CD4-positive, alpha-beta T cell treated with Interleukin-6 for 4 hours (primary cell): ENCODE data around the gene ARL4C.
A peak's percentile ranks its signal among the peaks of the same experiment; 100 is the strongest.

Experiments used
- DNase-seq: peaks from one replicate; pipeline ENCODE4 v3.0.0-alpha.2; 2020; ENCODE audit warnings: mixed read lengths

ARL4C gene

DNA sequence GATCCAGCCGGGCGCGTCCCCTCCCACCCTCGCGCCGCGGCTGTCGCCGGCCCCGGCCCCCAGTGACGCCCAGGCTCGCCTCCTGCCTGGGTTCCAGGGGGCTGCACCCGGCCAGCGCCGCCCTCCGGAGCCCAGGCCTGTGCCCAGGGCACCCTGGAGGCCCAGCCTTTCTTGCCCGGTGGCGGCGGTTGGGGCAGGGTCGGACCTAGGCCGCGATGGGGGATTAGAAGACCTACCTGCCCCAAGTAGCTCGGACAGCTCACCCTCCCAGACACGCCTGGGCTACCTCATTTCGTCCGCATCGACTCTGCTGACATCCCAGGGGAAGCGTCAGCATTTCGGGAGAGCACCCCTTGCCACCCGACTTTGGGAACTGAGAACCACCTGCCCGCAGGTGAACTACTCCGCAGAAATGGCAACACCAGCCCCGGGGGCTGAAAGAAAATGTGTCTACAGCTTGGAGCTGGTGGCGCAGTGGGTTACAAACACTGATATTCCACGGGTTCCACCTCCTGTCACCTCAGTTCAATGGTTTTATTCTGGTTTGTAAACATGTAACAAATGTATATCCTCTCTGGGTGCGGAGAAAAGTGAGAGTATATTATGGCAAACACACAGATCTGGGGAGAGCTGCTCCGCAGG is 834 bp upstream of the ARL4C start:
- DNase-seq, result peak; percentile 30

- DNase-seq, result peak; percentile 73
Observed at GRCh38 chr2:234496055-234496834, 636 bp downstream of the ARL4C start.

DNA sequence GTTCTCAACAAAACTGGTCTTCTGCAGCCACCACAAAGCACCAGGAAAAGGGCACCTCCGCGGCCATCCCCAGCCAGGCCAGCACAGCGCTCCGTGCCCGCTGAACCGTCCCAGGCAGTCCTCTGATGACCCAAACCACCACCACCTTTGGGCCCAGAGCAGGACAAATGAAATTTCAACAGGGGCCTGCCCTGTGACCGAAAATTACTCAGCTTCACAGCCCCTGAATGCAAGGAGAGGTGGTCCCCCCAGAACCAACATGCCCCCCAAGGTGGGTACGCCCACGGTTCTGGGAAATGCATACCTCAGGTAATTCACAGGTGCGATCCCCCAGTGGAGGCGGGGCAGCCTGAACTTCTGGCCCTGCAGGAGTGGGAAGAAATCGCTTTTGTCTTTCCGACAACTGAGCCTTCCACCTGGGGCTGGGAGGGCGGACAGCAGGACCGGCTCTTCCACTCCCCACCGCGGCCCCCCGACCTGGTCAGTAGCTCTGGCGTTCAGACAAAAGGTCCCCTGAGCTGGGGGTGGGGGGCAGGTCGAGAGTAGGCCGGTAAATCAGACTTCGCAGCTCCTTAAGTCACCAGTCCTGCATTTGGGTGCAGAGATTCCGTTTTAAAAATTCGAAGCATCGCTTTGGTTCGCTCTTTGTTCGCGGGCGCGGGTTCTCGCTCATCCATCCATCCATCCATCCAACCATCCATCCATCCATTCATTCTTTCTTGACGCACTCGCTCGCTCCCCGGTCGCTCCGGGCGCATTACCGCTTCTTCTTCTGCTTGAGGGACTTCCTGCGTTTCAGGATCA is 1.4 kb downstream of the ARL4C start:
- peak; percentile 58 for DNase-seq

- DNase-seq, result peak; percentile 49
Observed at GRCh38 chr2:234494361-234495250, 2.3 kb downstream of the ARL4C start.

GRCh38 chr2:234493796-234494195 is 3.1 kb downstream of the ARL4C start:
- DNase-seq, result no peak

DNA sequence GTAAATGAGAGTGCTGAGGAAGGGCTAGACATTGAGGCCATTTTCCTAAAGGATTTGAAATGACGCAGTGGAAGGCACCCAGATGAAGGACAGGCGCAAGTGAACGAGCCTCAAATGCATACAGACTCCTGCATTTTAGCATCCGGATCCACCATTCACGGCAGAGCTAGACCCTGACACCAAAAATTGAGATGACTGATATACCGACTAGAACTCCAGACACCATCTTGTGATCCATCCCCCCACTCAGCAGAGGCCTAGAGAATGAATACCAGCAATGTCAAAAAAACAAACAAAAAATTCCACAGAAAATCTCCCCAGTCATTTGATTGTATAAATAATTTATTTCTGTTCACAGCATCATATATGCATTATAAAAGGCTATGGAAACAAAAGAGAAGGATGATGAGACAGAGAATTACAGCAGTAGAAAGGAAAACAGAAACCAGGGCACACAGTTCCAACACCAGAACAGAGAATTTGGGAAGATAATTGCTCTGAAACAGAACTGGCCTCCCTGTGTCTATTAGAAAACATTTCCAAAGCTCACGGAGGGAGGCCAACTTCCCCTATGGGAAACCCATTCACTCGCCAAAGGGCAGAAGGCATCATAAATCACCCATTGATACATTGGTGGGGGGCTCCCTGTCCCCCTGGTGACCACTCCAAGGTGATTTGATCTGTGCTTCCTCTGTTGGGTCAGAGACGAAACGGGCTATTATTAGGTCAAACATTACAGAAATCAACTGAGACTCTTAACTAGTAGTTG is 4.0 kb downstream of the ARL4C start:
- DNase-seq, result peak; percentile 37

- peak; percentile 48 for DNase-seq
Observed at GRCh38 chr2:234491897-234492296, 5.0 kb downstream of the ARL4C start.

DNA sequence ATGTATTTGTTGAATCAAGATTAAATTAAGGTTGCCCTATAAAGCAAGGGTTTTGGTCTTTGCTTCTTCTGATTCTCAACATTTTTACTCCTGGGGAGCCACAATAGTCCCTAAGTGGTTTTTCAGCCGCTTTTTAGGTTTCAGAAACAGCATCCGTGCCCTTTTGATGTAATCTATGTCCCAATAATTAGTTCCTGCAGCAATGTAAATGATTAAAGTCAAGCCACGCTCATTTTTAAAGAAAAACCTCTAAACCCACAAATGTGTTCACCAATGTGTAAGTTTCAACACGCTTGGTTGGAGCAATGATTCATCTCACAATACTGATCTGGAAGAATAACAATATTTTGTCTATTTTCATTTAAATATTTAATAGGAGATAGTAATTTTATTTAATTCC is 5.6 kb downstream of the ARL4C start:
- no peak for DNase-seq

DNA sequence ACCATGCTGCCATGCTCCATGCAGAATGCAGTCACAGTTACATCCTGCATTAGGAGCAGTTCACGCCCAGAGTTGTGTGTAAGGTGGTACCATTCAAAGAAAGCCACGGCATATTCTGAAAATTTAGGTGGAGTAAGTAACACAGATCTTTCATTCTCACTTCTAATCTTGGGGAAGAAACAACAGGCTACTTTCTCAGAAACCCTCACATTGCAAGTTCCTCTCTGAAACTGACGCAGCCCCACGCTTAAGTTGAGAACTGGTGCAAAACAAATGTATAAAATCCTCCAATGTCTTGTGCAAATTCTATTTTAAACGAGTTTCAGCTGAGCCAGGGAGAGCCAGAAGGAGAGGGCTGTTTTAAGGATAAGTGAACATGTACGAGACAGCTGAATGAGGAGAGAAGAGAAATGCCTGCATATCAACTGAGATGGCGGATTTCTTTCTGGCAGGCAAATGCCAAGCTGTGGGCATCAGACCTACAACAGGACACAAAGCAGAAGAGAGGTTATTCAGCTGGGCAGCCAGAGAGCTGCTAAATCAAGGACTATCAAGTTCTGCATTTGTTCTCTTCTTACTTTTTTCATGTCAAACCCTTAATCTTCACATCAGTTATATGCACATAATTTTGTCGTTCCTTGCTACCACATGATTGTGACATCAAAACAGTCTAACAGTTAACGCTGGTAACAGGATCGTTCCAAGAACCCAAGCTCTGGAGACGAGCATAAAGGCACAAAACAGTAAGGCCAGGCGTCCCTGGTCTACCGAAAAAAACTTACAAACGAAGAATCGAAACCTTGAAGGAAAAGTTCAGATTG is 6.4 kb downstream of the ARL4C start:
- peak; percentile 49 for DNase-seq

DNA sequence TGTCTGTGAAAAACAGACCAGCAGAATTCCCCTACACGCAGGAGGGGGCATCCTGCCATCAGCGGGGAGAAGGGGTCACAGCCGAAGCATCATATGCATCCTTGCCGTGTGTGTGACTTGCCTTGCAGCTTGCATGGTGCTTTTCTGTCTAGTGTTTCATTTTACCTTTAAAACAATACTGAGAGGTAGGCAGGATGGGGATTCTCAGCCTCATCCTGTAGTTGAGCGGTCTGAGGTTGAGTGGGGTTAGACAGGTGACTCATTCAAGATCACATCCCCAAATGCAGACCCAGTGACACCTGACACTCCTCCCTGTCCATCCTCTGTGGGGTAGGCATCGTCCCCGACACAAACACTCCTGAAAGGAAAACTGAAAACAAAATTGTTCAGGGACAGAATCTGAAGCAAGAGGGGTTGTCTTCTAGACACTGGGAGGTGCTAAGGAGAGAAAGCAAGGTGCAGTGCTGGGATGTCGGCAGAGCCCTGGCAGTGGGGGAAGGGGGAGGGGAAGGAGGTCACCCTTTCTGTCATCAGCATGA is 7.9 kb downstream of the ARL4C start:
- DNase-seq, result peak; percentile 82

DNA sequence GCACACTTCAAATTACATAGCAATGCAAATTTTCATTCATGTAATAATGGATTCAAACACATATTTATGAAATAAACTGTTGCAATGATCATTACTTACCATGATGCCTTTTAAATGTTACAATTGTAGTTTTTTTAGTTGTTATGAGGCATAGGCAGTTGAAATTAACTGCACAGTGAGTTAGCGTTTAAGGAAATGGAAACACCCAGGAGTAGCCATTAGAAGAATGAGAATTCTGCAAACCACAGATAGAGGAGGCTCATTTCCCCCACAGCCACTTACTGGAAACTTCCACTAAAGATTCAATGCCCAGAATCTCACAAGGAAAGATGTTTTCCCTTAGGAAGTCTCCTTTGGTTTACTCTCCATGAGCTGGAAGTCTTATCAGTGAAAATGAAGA is 8.4 kb downstream of the ARL4C start:
- DNase-seq, result no peak

- no peak for DNase-seq
Observed at GRCh38 chr2:234487356-234487755, 9.5 kb downstream of the ARL4C start.

DNA sequence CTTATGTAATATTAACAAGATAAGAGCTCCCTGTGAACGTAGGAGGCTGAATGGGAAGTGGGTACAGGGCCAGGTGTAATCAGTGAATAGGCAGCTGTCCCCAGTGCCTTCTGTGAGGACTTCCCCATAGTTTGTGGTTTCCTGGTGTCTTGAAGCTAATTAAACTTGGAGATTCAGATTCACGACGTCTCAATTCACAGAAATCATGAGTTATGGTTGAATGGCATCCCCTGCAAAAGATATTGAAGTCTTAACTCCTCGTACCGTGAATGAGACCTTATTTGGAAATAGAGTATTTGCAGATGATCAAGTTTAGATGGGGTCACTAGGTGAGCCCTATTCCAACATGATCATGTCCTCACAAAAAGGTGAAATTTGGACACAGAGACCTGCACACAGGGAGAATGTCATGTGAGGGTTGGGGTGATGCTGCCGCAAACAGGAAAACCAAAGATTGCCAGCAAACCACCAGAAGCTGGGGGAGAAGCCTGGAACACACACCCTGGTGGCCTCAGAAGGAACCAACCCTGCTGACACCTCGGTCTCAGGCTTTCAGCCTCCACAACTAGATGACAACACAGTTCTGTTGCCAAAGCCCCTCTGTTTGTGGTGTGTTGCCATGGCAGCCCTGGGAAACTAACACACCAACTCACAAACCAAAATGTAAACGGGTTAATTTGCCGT is 13.2 kb downstream of the ARL4C start:
- DNase-seq, result peak; percentile 82

DNA sequence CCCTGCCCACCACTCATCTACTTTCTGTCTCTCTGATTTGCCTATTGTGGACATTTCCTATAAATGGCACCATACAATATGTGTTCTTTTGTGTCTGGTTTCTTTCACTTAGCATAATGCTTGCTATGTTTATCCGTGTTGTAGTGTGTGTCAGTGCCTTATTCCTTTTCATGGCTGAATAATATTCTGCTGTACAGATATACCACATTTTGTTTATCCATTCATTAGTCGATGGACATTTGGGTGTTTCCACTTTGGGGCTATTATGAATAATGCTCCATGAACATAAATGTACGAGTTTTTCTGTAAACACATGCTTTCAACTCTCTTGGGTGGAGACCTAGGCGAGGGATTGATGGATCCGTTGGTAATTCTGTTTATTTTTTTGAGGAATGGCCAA is 15.6 kb downstream of the ARL4C start:
- no peak for DNase-seq

DNA sequence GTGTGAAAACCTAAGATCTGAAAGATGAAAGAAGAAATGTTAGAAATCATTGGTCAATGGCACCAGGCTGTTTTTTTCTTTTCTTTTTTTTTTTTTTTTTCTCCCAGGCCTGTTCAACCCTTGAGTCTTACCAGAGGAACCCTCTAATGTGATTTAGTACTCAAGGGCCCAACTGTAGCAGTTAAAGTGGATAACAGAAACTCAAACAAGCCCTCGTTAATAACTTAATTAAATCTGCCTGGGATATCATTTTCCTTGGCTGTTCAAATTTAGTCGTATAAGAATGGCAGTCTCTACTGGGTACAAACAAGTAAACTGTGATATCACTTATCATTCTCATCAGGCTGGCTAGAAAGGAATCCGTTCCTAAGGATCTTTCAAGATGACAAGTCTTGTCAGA is 16.5 kb downstream of the ARL4C start:
- no peak for DNase-seq

GRCh38 chr2:234479465-234479864 is 17.4 kb downstream of the ARL4C start:
- DNase-seq, result no peak

- peak; percentile 56 for DNase-seq
Observed at GRCh38 chr2:234478121-234478858, 18.6 kb downstream of the ARL4C start.

DNA sequence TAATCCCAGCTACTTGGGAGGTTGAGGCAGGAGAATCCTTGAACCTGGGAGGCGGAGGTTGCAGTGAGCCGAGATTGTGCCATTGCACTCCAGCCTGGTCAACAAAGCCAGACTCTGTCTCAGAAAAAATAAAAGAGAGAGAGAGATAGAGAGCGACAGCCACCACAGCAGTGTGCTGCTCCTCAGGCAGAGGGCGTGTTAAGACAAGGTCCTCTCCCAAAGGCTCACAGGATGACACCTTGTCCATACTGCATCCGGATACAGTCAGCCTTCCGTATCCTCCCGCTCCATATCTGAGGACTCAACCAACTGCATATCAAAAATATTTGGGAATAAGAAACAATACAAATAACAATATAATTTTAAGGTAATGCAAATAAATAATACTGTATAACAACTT is 20.1 kb downstream of the ARL4C start:
- DNase-seq, result no peak

DNA sequence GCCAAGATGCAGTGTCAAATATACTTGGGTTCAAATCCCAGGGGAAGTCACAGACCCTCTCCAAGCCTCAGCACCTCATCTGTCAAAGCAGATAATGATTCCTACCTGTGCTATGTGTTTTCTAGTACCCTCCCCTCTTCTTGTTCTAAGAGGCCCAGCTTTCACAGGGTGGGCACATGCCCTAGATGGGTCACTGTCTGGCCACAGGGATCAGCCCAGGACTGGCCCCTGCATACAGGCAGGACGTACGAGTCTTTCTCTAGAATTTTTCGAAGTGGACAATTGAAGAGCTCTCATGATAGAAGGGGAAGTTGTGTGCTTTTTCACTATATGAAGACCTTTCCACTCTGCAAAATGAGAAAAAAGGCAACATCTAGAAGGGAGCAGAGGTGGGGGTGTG is 22.2 kb downstream of the ARL4C start:
- DNase-seq, result no peak
